Measurements from ENCODE around the gene PGC.

DNA sequence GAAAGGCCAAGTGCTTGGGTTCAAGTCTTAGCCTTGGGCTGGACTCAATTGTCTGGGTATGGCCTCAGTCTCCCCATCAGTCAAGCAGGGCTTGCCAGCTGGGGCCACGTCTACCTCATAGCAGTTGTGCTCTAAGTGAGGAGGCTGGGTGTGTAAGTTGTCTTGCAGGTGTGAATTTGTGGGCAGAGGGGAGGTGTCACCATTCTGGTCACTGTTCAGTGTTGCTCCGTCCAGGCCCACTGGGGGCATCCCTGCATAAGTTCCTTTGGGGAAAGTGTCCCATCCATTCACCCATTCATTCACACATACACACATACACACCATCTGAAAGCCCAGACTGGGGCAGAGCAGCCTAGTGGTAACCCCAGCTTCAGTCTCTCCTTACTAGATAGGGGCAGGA, 48.1 kb downstream of the PGC start:
- TF ChIP-seq, protein P1, sequence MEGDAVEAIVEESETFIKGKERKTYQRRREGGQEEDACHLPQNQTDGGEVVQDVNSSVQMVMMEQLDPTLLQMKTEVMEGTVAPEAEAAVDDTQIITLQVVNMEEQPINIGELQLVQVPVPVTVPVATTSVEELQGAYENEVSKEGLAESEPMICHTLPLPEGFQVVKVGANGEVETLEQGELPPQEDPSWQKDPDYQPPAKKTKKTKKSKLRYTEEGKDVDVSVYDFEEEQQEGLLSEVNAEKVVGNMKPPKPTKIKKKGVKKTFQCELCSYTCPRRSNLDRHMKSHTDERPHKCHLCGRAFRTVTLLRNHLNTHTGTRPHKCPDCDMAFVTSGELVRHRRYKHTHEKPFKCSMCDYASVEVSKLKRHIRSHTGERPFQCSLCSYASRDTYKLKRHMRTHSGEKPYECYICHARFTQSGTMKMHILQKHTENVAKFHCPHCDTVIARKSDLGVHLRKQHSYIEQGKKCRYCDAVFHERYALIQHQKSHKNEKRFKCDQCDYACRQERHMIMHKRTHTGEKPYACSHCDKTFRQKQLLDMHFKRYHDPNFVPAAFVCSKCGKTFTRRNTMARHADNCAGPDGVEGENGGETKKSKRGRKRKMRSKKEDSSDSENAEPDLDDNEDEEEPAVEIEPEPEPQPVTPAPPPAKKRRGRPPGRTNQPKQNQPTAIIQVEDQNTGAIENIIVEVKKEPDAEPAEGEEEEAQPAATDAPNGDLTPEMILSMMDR (IDR thresholded peaks at IDR 0.05; ENCODE audit: low read depth, low read length, poor library complexity, severe bottlenecking) = no peak
- no peak for TF ChIP-seq EZH2phosphoT487 (IDR thresholded peaks at IDR 0.05; ENCODE audit: borderline replicate concordance, low read length)
